Spinal cord (tissue), 10 donors: ENCODE data around the gene KDM1A. TPM values are rescaled to one million over a fixed set of nuclear protein-coding genes. Genes with fewer than 3 reads are reported as not detected.

Experiments used
- DNase-seq, 6 donors: peaks; one replicate each; pipeline versions ENCODE4 v3.0.0 to v3.0.0-alpha.2; 2013 to 2015; ENCODE audit warnings: low spot score in 6 of 6, low read depth in 4 of 6
- H3K27ac ChIP-seq: one replicate; pipeline ENCODE4 v1.5.1; 2013; ENCODE audit warnings: low read depth, low read length, control low read depth
- H3K27me3 ChIP-seq: one replicate; pipeline ENCODE4 v1.6.1; 2013; ENCODE audit warnings: low read length; ENCODE audit not compliant: control insufficient read depth, insufficient read depth
- H3K36me3 ChIP-seq: one replicate; pipeline ENCODE4 v1.6.1; 2013; ENCODE audit warnings: low read length; ENCODE audit not compliant: control insufficient read depth, insufficient read depth
- H3K4me1 ChIP-seq: one replicate; pipeline ENCODE4 v1.6.1; 2013; ENCODE audit warnings: low read length; ENCODE audit not compliant: control insufficient read depth, insufficient read depth
- H3K4me3 ChIP-seq: one replicate; pipeline ENCODE4 v1.5.1; 2013; ENCODE audit warnings: low read depth, low read length, control low read depth
- H3K9me3 ChIP-seq: one replicate; pipeline ENCODE4 v1.6.1; 2013; ENCODE audit warnings: low read length; ENCODE audit not compliant: control insufficient read depth, insufficient read depth
- WGBS: methylation state at CpG from one replicate; pipeline ENCODE4 v1.1.5; 2013; ENCODE audit warnings: missing lambda C conversion rate; ENCODE audit not compliant: insufficient coverage; 5-methylcytosine and 5-hydroxymethylcytosine counted together
- polyA plus RNA-seq, 2 donors: library from polyadenylated mRNA; unstranded; fragments of 120-200 nt; gene quantifications; one replicate each; pipeline ENCODE4 v1.2.1, GENCODE V29; 2013; ENCODE audit not compliant: insufficient read length in 2 of 2
- small RNA-seq: library from RNA; depleted of rRNA; stranded (forward); fragments of <200 nt; gene quantifications from one replicate; pipeline ENCODE3, GENCODE V24; 2014; ENCODE audit warnings: low replicate concordance
- total RNA-seq, 2 donors: library from RNA; depleted of rRNA in 1 of 2; stranded (reverse); fragments of 120-200 nt in 1 of 2; fragments of >200 nt in 1 of 2; gene quantifications; one replicate each; pipeline versions ENCODE4 v1.2.3 to v1.2.4, GENCODE V29; 2013 to 2014
- donor health status: healthy.

Gene KDM1A
- total and polyA plus RNA-seq, 4 donors, result 107 to 129 (median 123) TPM

- Histone ChIP-seq H3K36me3 (no peaks in the 10 kb centered on the region), H3K4me3 (no peak overlapping the region), H3K27ac (peak overlapping the region; percentile 54), H3K4me1 (no peaks in the 10 kb centered on the region), H3K27me3 (no peaks in the 10 kb centered on the region), H3K9me3 (no peaks in the 10 kb centered on the region)
- WGBS, result 71% methylated on average over 3 of the region's 4 CpGs
- no peak for DNase-seq
Measured at GRCh38 chr1:23122796-23123195, 103.5 kb downstream of the KDM1A start.

GRCh38 chr1:23123528-23123927, 104.3 kb downstream of the KDM1A start:
- no peaks in the 10 kb centered on the region for H3K4me1 ChIP-seq
- H3K27ac ChIP-seq, result no peak overlapping the region
- H3K36me3 ChIP-seq, result no peaks in the 10 kb centered on the region
- no peaks in the 10 kb centered on the region for H3K27me3 ChIP-seq
- H3K9me3 ChIP-seq, result no peaks in the 10 kb centered on the region
- H3K4me3 ChIP-seq, result no peak overlapping the region
- DNase-seq, result no peak

- no peak for DNase-seq
- no peaks in the 10 kb centered on the region for H3K27me3 ChIP-seq
- WGBS, result no CpG with 5 or more reads among the region's 4 CpGs
- H3K27ac ChIP-seq, result no peak overlapping the region
- H3K36me3 ChIP-seq, result no peaks in the 10 kb centered on the region
- no peak overlapping the region for H3K4me3 ChIP-seq
- no peaks in the 10 kb centered on the region for H3K9me3 ChIP-seq
- no peaks in the 10 kb centered on the region for H3K4me1 ChIP-seq
Measured at GRCh38 chr1:23124259-23125026, 105.2 kb downstream of the KDM1A start.

- H3K4me1 ChIP-seq, result no peaks in the 10 kb centered on the region
- H3K4me3 ChIP-seq, result no peak overlapping the region
- 100% methylated on average over 1 of the region's 4 CpGs for WGBS
- no peaks in the 10 kb centered on the region for H3K9me3 ChIP-seq
- no peaks in the 10 kb centered on the region for H3K36me3 ChIP-seq
- H3K27ac ChIP-seq, result no peak overlapping the region
- H3K27me3 ChIP-seq, result no peaks in the 10 kb centered on the region
- no peak for DNase-seq
Measured at GRCh38 chr1:23125489-23125888, 106.2 kb downstream of the KDM1A start.

- no peak for DNase-seq
- Histone ChIP-seq H3K9me3 (no peaks in the 10 kb centered on the region), H3K4me1 (no peaks in the 10 kb centered on the region), H3K27ac (no peak overlapping the region), H3K36me3 (no peaks in the 10 kb centered on the region), H3K4me3 (no peak overlapping the region), H3K27me3 (no peaks in the 10 kb centered on the region)
- WGBS, result no CpG with 5 or more reads among the region's 1 CpG
Measured at GRCh38 chr1:23126200-23126599, 106.9 kb downstream of the KDM1A start.

- Histone ChIP-seq H3K4me3 (no peak overlapping the region), H3K36me3 (no peaks in the 10 kb centered on the region), H3K9me3 (no peaks in the 10 kb centered on the region), H3K27ac (no peak overlapping the region), H3K4me1 (no peaks in the 10 kb centered on the region), H3K27me3 (no peaks in the 10 kb centered on the region)
- DNase-seq, result no peak
- no CpG with 5 or more reads among the region's 3 CpGs for WGBS
Measured at GRCh38 chr1:23126801-23127200, 107.5 kb downstream of the KDM1A start.

- Histone ChIP-seq H3K4me1 (no peaks in the 10 kb centered on the region), H3K36me3 (no peaks in the 10 kb centered on the region), H3K27ac (no peak overlapping the region), H3K27me3 (no peaks in the 10 kb centered on the region), H3K4me3 (no peak overlapping the region), H3K9me3 (no peaks in the 10 kb centered on the region)
- DNase-seq, result no peak
Measured at GRCh38 chr1:23129846-23130245, 110.6 kb downstream of the KDM1A start.

- Histone ChIP-seq H3K27ac (no peak overlapping the region), H3K4me3 (no peak overlapping the region), H3K4me1 (no peaks in the 10 kb centered on the region), H3K27me3 (no peaks in the 10 kb centered on the region), H3K9me3 (no peaks in the 10 kb centered on the region), H3K36me3 (no peaks in the 10 kb centered on the region)
- no peak for DNase-seq
- 80% methylated on average over 1 of the region's 1 CpG for WGBS
Measured at GRCh38 chr1:23132033-23132432, 112.8 kb downstream of the KDM1A start.

Small RNA genes lying within 50 kb of the gene (small RNA-seq; reads per million reads assigned to genes)
- not detected for gene MIR3115
- not detected for gene MIR4419A

Other genes with a start within 250 kb of the KDM1A start
- not detected for gene LACTBL1, start 46.6 kb upstream of the KDM1A start, total RNA-seq
- not detected for gene LACTBL1, start 46.6 kb upstream of the KDM1A start, polyA plus RNA-seq
- not detected for gene TEX46, start 3.6 kb upstream of the KDM1A start, total RNA-seq
- under 1 TPM in 1 of 2 donors, not detected in 1; 0.33 TPM for gene TEX46, start 3.6 kb upstream of the KDM1A start, polyA plus RNA-seq
- gene LUZP1, start 149.4 kb downstream of the KDM1A start, total RNA-seq, result 10 to 100 TPM; 24.3 to 25.4 TPM
- gene LUZP1, start 149.4 kb downstream of the KDM1A start, polyA plus RNA-seq, result 10 to 100 TPM; 17.6 to 19.2 TPM
- gene HTR1D, start 198.0 kb downstream of the KDM1A start, total RNA-seq, result 1 to 10 TPM in 1 of 2 donors, under 1 TPM in 1; 0.66 to 2.4 TPM
- gene HTR1D, start 198.0 kb downstream of the KDM1A start, polyA plus RNA-seq, result 1 to 10 TPM; 5.1 to 6.5 TPM